ENCODE measurements around the gene ABHD12. TPM values are rescaled to one million over a fixed set of nuclear protein-coding genes. Genes with fewer than 3 reads are reported as not detected.

ABHD12 gene
- total and polyA plus RNA-seq, 2 donors (not counting 3 experiments of a cell fraction or from before 2014, with no cell fraction given): 19.2 to 36.0 TPM

DNA sequence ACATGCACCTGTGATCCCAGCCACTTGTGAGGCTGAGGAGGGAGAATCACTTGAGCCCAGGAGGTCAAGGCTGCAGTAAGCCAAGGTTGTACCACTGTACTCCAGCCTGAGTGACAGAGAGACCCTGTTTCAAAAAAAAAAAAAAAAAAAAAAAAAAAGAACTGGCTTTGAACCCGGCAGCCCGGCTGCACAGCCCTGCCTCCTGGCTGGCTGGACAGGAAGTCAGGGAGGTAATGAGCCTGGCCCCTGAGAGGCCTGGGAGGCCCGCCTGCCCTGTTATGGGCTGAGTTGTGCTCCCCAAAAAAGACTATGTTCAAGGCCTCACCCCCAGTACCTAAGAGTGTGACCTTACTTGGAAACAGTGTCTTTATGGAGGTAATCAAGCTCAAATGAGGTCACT lies 65.6 kb downstream of the ABHD12 start:
- Histone ChIP-seq H3K27ac (ENCODE audit: insufficient read depth, low read depth, low read length) (no peak overlapping the region), H3K9ac (replicated peaks; ENCODE audit: extremely low read depth, insufficient read depth, low read length) (no peak overlapping the region), H4K20me1 (replicated peaks; ENCODE audit: control insufficient read depth, extremely low read depth, insufficient read depth, low read length) (no peaks in the 10 kb centered on the region), H3K27me3 (ENCODE audit: control insufficient read depth in 2 of 2, insufficient read depth in 2 of 2, low read length in 2 of 2) (no peaks in the 10 kb centered on the region), H3K9me1 (replicated peaks; ENCODE audit: control insufficient read depth, extremely low read depth, insufficient read depth, low read length) (no peaks in the 10 kb centered on the region), H3K79me2 (ENCODE audit: control insufficient read depth, insufficient read depth, low read length) (no peaks in the 10 kb centered on the region), H3K4me3 (replicated peaks in 1 of 3; ENCODE audit: insufficient read depth in 1 of 3, low read depth in 1 of 3, low read length in 3 of 3) (no peak overlapping the region), H2AFZ (ENCODE audit: low read depth, low read length) (no peak overlapping the region), H3K4me1 (ENCODE audit: control insufficient read depth, extremely low read depth, insufficient read depth, low read length) (no peaks in the 10 kb centered on the region), H3K4me2 (ENCODE audit: insufficient read depth, low read length) (no peak overlapping the region), H3K9me3 (replicated peaks; ENCODE audit: control insufficient read depth, insufficient read depth, low read length) (no peaks in the 10 kb centered on the region), H3K36me3 (ENCODE audit: control insufficient read depth in 2 of 2, extremely low read depth in 1 of 2, insufficient read depth in 2 of 2, low read length in 2 of 2) (peaks cover 0 to 1% of the 10 kb centered on the region in 2 experiments)
- no TSS peak for BruUV-seq (replicated peaks)
- FAIRE-seq: no peak
- DNase-seq (ENCODE audit: low read depth, low spot score): no peak
- intact Hi-C loops (cut with micrococcal nuclease): loop anchor here (2.0 kb wide), 1 partner anchor 22 kb away; no protein-coding TSS in a partner anchor
- ChIA-PET POLR2A (no interaction called here), CTCF (interaction anchor here (1.8 kb wide), 1 partner anchor 74 kb away, joined by 4 read pairs; no protein-coding TSS in a partner anchor)
- TF ChIP-seq, protein P1, sequence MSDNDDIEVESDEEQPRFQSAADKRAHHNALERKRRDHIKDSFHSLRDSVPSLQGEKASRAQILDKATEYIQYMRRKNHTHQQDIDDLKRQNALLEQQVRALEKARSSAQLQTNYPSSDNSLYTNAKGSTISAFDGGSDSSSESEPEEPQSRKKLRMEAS (IDR thresholded peaks at IDR 0.05; ENCODE audit: insufficient read depth, insufficient read length): no peak
- TF ChIP-seq JUN (IDR thresholded peaks at IDR 0.05; ENCODE audit: borderline replicate concordance, insufficient read depth, insufficient read length, low read depth) (no peak), MYC (IDR thresholded peaks at IDR 0.05; ENCODE audit: low read depth, low read length) (no peak), POLR2AphosphoS5 (IDR thresholded peaks at IDR 0.05; ENCODE audit: insufficient read depth, low read depth, low read length) (no peak), FOS (IDR thresholded peaks at IDR 0.05; ENCODE audit: borderline replicate concordance, insufficient read depth, low read length) (no peak), EZH2 (IDR thresholded peaks at IDR 0.05; ENCODE audit: borderline replicate concordance, low read depth, low read length, severe bottlenecking) (no peak), POLR2A (IDR thresholded peaks at IDR 0.05; ENCODE audit: low read depth, low read length) (no peak), GATA2 (IDR thresholded peaks at IDR 0.05; ENCODE audit: insufficient read depth, insufficient read length, low read depth, low read length) (no peak)
- TF ChIP-seq, protein P2, sequence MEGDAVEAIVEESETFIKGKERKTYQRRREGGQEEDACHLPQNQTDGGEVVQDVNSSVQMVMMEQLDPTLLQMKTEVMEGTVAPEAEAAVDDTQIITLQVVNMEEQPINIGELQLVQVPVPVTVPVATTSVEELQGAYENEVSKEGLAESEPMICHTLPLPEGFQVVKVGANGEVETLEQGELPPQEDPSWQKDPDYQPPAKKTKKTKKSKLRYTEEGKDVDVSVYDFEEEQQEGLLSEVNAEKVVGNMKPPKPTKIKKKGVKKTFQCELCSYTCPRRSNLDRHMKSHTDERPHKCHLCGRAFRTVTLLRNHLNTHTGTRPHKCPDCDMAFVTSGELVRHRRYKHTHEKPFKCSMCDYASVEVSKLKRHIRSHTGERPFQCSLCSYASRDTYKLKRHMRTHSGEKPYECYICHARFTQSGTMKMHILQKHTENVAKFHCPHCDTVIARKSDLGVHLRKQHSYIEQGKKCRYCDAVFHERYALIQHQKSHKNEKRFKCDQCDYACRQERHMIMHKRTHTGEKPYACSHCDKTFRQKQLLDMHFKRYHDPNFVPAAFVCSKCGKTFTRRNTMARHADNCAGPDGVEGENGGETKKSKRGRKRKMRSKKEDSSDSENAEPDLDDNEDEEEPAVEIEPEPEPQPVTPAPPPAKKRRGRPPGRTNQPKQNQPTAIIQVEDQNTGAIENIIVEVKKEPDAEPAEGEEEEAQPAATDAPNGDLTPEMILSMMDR (IDR thresholded peaks at IDR 0.05; ENCODE audit: extremely low read depth in 1 of 2, insufficient read depth in 1 of 2, low read depth in 1 of 2, low read length in 2 of 2): no peak
- dilution Hi-C loops (cut with MboI; ENCODE audit: extremely low pct_ligation_motif_present, low sequenced_read_pairs): no loop called here
